Adrenal gland (tissue), 5 donors: Measurements from ENCODE around the gene STXBP4.

Experiments
- POLR2A ChIP-seq, 2 donors: fragments of 450-650 bp; IDR thresholded peaks; one replicate each; pipeline ENCODE4 v1.6.1; 2017; ENCODE audit warnings: antibody characterized with exemption in 2 of 2, mild to moderate bottlenecking in 2 of 2, moderate library complexity in 1 of 2
- TF ChIP-seq, protein P1 (sequence below), 6 experiments: fragments of 450-650 bp in 4 of 6; fragments of 200-600 bp in 2 of 6; sonication (generic) in 1 of 6; IDR thresholded peaks; 1 replicate in 5 of 6; 2 replicates in 1 of 6; pipeline versions ENCODE4 v1.5.1 to v1.8.0; 2016 to 2021; ENCODE audit warnings: antibody characterized with exemption in 6 of 6, mild to moderate bottlenecking in 2 of 6, moderate library complexity in 1 of 6
- donor health status: DM: no; HTN: no; CAD: no.

DNA sequence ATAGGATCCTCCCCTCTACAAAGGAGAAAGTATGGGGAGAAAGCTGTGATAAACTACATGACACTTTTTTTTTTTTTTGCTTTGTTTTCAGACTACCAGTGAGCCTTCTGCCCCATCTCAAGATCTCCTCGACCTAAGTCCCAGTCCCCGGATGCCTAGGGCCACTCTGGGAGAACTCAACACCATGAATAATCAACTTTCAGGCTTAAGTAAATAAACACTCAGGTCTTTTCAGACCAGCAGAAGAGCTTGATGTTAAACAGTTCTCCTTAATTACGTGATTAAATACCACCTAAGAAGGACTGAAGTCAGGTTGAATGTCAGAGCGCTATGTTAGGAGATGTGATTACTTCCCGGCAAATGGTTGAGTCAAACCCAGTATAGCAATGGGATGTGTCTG, 31.5 kb upstream of the STXBP4 start:
- no peak for TF ChIP-seq POLR2A (IDR thresholded peaks at IDR 0.05)
- TF ChIP-seq, protein P1, sequence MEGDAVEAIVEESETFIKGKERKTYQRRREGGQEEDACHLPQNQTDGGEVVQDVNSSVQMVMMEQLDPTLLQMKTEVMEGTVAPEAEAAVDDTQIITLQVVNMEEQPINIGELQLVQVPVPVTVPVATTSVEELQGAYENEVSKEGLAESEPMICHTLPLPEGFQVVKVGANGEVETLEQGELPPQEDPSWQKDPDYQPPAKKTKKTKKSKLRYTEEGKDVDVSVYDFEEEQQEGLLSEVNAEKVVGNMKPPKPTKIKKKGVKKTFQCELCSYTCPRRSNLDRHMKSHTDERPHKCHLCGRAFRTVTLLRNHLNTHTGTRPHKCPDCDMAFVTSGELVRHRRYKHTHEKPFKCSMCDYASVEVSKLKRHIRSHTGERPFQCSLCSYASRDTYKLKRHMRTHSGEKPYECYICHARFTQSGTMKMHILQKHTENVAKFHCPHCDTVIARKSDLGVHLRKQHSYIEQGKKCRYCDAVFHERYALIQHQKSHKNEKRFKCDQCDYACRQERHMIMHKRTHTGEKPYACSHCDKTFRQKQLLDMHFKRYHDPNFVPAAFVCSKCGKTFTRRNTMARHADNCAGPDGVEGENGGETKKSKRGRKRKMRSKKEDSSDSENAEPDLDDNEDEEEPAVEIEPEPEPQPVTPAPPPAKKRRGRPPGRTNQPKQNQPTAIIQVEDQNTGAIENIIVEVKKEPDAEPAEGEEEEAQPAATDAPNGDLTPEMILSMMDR (IDR thresholded peaks at IDR 0.05): no peak
